IPS-NIHi7 (cell line): ENCODE measurements around the gene TUBB1.

ENCODE experiments used
- DNase-seq: peaks from one replicate; pipeline ENCODE4 v3.0.0; 2012; ENCODE audit warnings: mixed read lengths; ENCODE audit errors: extremely low spot score

TUBB1 gene

GRCh38 chr20:59042151-59042795, 23.0 kb downstream of the TUBB1 start, which contains the start of gene PRELID3B:
PRELID3B (minus strand) TSS chr20:59042786; CDS start chr20:59042730, 56 bp downstream.
- DNase-seq, result peak; percentile 27

DNA sequence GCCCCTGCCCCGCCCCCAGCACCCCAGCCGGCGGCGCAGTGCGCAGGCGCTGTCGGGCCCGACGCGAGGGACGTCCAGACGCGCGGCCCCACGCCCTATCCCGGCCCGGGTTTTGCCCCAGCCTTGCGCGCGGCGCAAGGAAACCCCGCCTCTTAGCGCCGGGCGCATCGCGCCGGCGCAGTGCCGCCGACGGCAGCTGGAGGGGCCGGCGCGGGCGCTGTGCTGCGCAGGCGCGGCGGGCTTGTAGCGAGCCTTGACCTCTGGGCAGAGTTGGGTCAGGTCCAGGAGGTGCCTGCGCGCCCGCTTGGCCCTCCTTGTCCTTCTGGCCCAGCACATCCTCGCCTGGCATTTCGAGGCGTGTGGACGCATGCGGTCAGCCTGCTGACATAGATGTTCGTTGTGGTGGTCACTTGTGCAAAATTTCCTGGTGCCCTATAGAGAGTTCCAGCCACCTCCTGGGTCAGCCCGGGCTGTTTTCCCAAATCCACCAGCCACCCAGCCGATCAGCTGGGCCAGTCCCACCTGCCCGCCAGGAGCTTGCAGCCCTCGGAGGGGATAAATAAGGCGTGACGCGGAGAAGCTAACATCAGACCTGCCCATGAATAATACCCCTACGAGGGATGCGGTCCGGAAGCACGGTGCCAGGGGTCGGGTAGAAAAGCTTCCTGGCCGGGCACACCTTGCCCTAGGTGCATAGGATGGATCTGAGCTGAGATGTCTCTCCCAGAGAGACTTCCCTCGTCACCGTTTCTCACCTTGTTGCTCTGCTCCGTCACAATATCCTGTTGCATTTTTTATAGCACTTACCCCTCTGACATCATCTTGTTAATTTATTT, 23.8 kb downstream of the TUBB1 start:
- peak; percentile 98 for DNase-seq

GRCh38 chr20:59043698-59044097, 24.5 kb downstream of the TUBB1 start:
- no peak for DNase-seq

DNA sequence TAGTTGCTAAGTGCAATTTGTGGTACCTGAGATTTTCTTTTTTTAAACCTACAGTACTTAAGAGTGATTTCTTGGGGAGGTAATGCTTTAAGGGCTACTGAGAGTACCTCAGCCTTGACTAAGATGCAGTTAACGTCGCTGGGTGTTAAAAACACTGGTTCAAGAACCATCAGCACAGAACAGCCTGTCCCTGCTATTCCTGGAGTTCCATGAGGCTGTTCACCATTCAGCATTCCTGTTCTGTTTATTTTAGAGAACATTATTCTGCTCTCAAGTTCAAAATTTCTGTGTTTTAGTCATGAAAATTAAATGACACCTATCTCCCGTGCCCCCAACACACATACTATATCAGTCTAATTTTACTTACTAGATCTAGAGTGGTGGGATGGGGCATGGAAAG, 25.1 kb downstream of the TUBB1 start:
- no peak for DNase-seq

- no peak for DNase-seq
Observed at GRCh38 chr20:59044796-59045195, 25.6 kb downstream of the TUBB1 start.

GRCh38 chr20:59046862-59047261, 27.6 kb downstream of the TUBB1 start:
- no peak for DNase-seq

- DNase-seq, result no peak
Observed at GRCh38 chr20:59047938-59048680, 28.9 kb downstream of the TUBB1 start.

GRCh38 chr20:59048681-59049030, 29.4 kb downstream of the TUBB1 start:
- no peak for DNase-seq

- DNase-seq, result no peak
Observed at GRCh38 chr20:59050437-59050836, 31.2 kb downstream of the TUBB1 start.

DNA sequence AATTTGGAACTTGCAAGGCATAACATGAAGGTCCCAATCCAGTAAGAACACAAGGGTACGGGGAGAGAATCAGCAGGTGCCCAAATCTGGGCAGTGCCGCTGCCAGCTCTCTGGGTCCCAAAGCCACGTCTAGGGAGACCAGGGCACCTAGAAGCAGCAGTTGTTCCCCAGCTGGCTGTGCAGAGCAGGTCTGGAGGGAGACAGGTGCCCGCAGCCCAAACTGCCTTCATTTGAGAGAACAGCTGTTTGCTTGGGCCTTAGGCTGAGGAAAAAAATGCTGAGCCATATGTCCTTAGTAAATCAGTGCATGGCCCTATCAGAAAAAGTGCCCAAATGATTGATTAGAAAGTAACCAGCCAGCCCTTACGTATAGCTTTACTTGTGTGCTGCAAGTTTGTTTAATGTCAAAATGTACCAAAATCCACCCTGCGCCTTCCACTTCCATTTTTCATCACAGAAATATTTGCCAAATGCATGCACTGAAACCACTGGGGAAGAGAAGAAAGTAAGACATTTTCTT, 32.5 kb downstream of the TUBB1 start:
- DNase-seq, result no peak

DNA sequence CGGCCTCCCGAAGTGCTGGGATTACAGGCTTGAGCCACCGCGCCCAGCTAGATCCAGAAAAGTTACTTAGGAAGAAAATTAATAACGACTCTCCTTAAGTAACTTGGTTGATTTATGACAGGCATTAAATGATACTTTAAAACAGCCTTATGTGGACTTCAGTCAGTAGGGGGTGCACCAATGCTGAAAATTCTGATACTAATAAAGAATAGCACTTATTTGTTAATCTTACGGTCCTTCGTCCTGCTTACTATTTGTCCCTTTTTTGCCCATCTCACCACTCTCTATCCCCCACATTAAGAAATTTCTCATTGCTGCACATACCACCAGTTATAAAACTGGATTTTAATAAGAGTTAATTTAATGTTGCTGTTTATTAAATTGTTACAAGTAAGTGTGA, 36.1 kb downstream of the TUBB1 start:
- DNase-seq, result no peak

DNA sequence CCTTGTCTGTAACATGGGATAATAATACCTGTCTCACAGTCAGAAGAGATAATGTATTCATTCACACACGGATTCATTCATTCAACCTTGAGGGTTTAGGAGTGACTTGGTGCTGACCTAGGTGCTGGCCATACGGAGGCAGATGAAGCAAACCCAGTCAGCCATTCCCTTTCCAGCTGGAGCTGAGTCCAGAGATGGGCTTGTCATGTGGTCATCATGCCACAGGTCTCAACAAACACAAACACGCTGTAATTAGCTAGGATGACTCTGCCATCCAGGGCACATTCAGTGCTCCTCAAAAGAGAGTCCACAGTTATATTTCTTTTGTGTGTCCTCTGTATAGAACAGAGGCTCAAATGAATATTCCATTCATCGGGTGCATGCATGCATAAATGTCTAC, 42.9 kb downstream of the TUBB1 start:
- no peak for DNase-seq

GRCh38 chr20:59063358-59064213, 44.4 kb downstream of the TUBB1 start:
- peak; percentile 47 for DNase-seq

DNA sequence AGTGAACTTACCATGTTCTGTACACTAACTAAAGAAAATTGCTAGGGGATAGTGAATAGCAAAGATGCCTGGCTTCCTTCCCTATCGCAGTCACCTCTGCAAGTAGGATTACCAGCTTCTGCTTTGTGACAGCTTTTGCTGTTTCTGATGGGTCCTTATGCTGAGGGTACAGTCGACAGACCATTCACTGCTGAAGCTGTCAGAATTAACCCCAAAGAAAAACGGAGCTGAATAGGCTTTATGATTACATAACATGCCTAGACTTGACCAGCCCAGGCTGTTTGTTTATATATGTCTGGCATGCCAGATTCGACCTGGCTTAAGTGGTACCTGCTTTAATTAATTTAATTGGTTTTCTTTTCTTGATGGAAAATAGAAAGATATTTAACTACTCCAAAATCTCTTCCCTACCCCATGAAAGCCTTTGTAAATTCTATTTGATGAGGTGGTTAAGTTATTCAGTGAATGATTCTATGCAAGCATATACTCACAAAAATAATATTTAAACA, 45.0 kb downstream of the TUBB1 start:
- no peak for DNase-seq

GRCh38 chr20:59068534-59068933, 49.3 kb downstream of the TUBB1 start:
- DNase-seq, result no peak

- no peak for DNase-seq
Observed at GRCh38 chr20:59069026-59069425, 49.8 kb downstream of the TUBB1 start.

- no peak for DNase-seq
Observed at GRCh38 chr20:59071216-59071615, 52.0 kb downstream of the TUBB1 start.

GRCh38 chr20:59073582-59073981, 54.4 kb downstream of the TUBB1 start:
- no peak for DNase-seq

- no peak for DNase-seq
Observed at GRCh38 chr20:59074456-59074855, 55.2 kb downstream of the TUBB1 start.

GRCh38 chr20:59075934-59076508, 56.8 kb downstream of the TUBB1 start:
- no peak for DNase-seq
